ENCODE measurements around the gene CDC26. TPM values are rescaled to one million over a fixed set of nuclear protein-coding genes. Genes with fewer than 3 reads are reported as not detected.
A peak's percentile ranks its signal among the peaks of the same experiment; 100 is the strongest.

CDC26 gene
- total and polyA plus RNA-seq, 4 donors, result 19.0 to 41.8 (median 23.8) TPM

GRCh38 chr9:113219969-113220368, 55.4 kb downstream of the CDC26 start:
- no peaks in the 10 kb centered on the region for H3K9me3 ChIP-seq (ENCODE audit: control insufficient read depth in 4 of 4, insufficient read depth in 3 of 4, low read length in 3 of 4)
- H3K9ac ChIP-seq (ENCODE audit: insufficient read depth in 1 of 2, low read length in 2 of 2), result peak overlapping the region in 1 of 2 donors; percentile 91
- no peak overlapping the region for H3K4me3 ChIP-seq
- no peak for ATAC-seq (ENCODE audit: insufficient read depth, low FRiP score)
- peaks cover 0 to 4% (median 0%) of the 10 kb centered on the region in 4 donors for H3K36me3 ChIP-seq (ENCODE audit: control insufficient read depth in 4 of 4, insufficient read depth in 4 of 4, low read length in 4 of 4)
- no peaks in the 10 kb centered on the region for H3K27me3 ChIP-seq (ENCODE audit: control insufficient read depth in 3 of 3, insufficient read depth in 3 of 3, low read length in 2 of 3)
- H3K4me1 ChIP-seq (ENCODE audit: control insufficient read depth in 5 of 5, insufficient read depth in 5 of 5, low read length in 5 of 5), result peaks cover 0 to 33% (median 16%) of the 10 kb centered on the region in 5 donors
- H3K27ac ChIP-seq (ENCODE audit: low read depth in 1 of 2, low read length in 1 of 2), result no peak overlapping the region
- WGBS, 2 donors, result 21 to 48% methylated on average over 1 of the region's 1 CpG
- TF ChIP-seq CTCF (IDR thresholded peaks at IDR 0.05; ENCODE audit: control extremely low read depth, extremely low read depth), result no peak
- no peak for DNase-seq

GRCh38 chr9:113219186-113219936, 56.0 kb downstream of the CDC26 start:
- WGBS, 2 donors, result 31 to 59% methylated on average over 3 of the region's 3 CpGs
- no peak for TF ChIP-seq CTCF (IDR thresholded peaks at IDR 0.05; ENCODE audit: control extremely low read depth, extremely low read depth)
- Histone ChIP-seq H3K27me3 (ENCODE audit: control insufficient read depth in 3 of 3, insufficient read depth in 3 of 3, low read length in 2 of 3) (no peaks in the 10 kb centered on the region), H3K4me1 (ENCODE audit: control insufficient read depth in 5 of 5, insufficient read depth in 5 of 5, low read length in 5 of 5) (peaks cover 0 to 33% (median 16%) of the 10 kb centered on the region in 5 donors), H3K27ac (ENCODE audit: low read depth in 1 of 2, low read length in 1 of 2) (peak overlapping the region in 1 of 2 donors; percentile 37), H3K9ac (ENCODE audit: insufficient read depth in 1 of 2, low read length in 2 of 2) (peak overlapping the region in 1 of 2 donors; percentile 91), H3K4me3 (no peak overlapping the region), H3K9me3 (ENCODE audit: control insufficient read depth in 4 of 4, insufficient read depth in 3 of 4, low read length in 3 of 4) (no peaks in the 10 kb centered on the region), H3K36me3 (ENCODE audit: control insufficient read depth in 4 of 4, insufficient read depth in 4 of 4, low read length in 4 of 4) (peaks cover 0 to 2% (median 0%) of the 10 kb centered on the region in 4 donors)
- ATAC-seq (ENCODE audit: insufficient read depth, low FRiP score), result no peak
- no peak for DNase-seq

Other genes starting within 250 kb of the CDC26 start
- 1 to 10 TPM; 2.4 to 8.6 TPM for gene ZFP37, start 218.8 kb downstream of the CDC26 start, total RNA-seq
- 1 to 10 TPM in 1 of 2 donors, under 1 TPM in 1; 0.43 to 1.0 TPM for gene ZFP37, start 218.8 kb downstream of the CDC26 start, polyA plus RNA-seq
- 10 to 100 TPM; 11.2 to 34.2 TPM for gene SLC31A2, start 124.6 kb downstream of the CDC26 start, total RNA-seq
- gene SLC31A2, start 124.6 kb downstream of the CDC26 start, polyA plus RNA-seq, result 10 to 100 TPM; 14.2 to 63.6 TPM
- gene FKBP15, start 54.3 kb downstream of the CDC26 start, total RNA-seq, result 10 to 100 TPM; 43.2 to 45.0 TPM
- gene FKBP15, start 54.3 kb downstream of the CDC26 start, polyA plus RNA-seq, result 10 to 100 TPM; 18.2 to 47.0 TPM
- 10 to 100 TPM; 13.9 to 39.3 TPM for gene SLC31A1, start 54.0 kb downstream of the CDC26 start, total RNA-seq
- 10 to 100 TPM; 14.3 to 22.0 TPM for gene SLC31A1, start 54.0 kb downstream of the CDC26 start, polyA plus RNA-seq
- 10 to 100 TPM; 17.3 to 20.6 TPM for gene PRPF4, start 86 bp upstream of the CDC26 start, total RNA-seq
- gene PRPF4, start 86 bp upstream of the CDC26 start, polyA plus RNA-seq, result 10 to 100 TPM in 1 of 2 donors, 1 to 10 TPM in 1; 7.5 to 17.4 TPM
- under 1 TPM; 0.25 to 0.88 TPM for gene RNF183, start 27.8 kb upstream of the CDC26 start, total RNA-seq
- gene RNF183, start 27.8 kb upstream of the CDC26 start, polyA plus RNA-seq, result 1 to 10 TPM in 1 of 2 donors, under 1 TPM in 1; 0.12 to 1.1 TPM
- 1 to 10 TPM; 6.2 to 7.0 TPM for gene WDR31, start 64.7 kb upstream of the CDC26 start, total RNA-seq
- gene WDR31, start 64.7 kb upstream of the CDC26 start, polyA plus RNA-seq, result 1 to 10 TPM; 1.8 TPM
- 10 to 100 TPM in 1 of 2 donors, 1 to 10 TPM in 1; 8.8 to 12.7 TPM for gene BSPRY, start 74.0 kb upstream of the CDC26 start, total RNA-seq
- gene BSPRY, start 74.0 kb upstream of the CDC26 start, polyA plus RNA-seq, result 10 to 100 TPM in 1 of 2 donors, 1 to 10 TPM in 1; 9.2 to 12.7 TPM
- gene HDHD3, start 101.4 kb upstream of the CDC26 start, total RNA-seq, result 10 to 100 TPM; 17.0 to 20.9 TPM
- 10 to 100 TPM; 17.0 to 21.1 TPM for gene HDHD3, start 101.4 kb upstream of the CDC26 start, polyA plus RNA-seq
- 10 to 100 TPM; 30.5 to 41.3 TPM for gene ALAD, start 125.7 kb upstream of the CDC26 start, total RNA-seq
- 10 to 100 TPM; 22.5 to 26.6 TPM for gene ALAD, start 125.7 kb upstream of the CDC26 start, polyA plus RNA-seq
- gene POLE3, start 135.1 kb upstream of the CDC26 start, total RNA-seq, result 10 to 100 TPM; 25.9 to 31.0 TPM
- gene POLE3, start 135.1 kb upstream of the CDC26 start, polyA plus RNA-seq, result 10 to 100 TPM; 21.7 to 42.9 TPM
- 1 to 10 TPM in 1 of 2 donors, under 1 TPM in 1; 0.74 to 1.2 TPM for gene C9orf43, start 135.2 kb upstream of the CDC26 start, total RNA-seq
- under 1 TPM; 0.27 to 0.28 TPM for gene C9orf43, start 135.2 kb upstream of the CDC26 start, polyA plus RNA-seq
- 10 to 100 TPM; 79.0 to 91.8 TPM for gene RGS3, start 188.2 kb upstream of the CDC26 start, total RNA-seq
- 10 to 100 TPM; 43.0 to 68.8 TPM for gene RGS3, start 188.2 kb upstream of the CDC26 start, polyA plus RNA-seq

Data from lung (tissue), 12 donors.